ENCODE measurements around the gene ABHD12B.
"Not testable (repeated sequence)": the region's sequence is repeated elsewhere in the genome, so short reads cannot be mapped to it uniquely, and the experiment has no call there.

ABHD12B gene

DNA sequence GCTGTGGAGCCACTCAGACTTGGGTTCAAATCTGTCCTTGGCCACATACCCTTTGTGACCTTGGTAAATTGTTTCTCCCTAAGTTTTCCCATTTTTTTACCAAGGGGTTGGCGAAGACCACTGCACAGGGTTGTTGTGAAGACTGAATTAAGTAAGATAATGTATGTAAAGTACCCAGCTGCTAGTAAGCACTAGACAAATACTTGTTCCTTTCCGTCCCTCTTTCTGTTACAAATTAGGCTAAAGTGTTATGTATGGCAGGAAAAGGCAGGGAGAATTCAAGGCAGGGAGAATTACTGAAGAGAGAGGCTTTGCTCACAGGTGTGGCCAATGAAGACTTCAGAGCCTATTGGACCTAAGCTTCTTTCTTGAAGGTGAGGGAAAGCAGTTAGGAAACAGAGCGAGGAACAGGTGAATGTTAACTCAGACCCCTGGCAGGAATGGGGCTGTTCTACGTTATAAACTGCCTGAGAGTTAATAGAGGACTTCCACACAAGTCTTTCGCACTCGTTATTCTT is 25.9 kb downstream of the ABHD12B start:
- no peak for FAIRE-seq

DNA sequence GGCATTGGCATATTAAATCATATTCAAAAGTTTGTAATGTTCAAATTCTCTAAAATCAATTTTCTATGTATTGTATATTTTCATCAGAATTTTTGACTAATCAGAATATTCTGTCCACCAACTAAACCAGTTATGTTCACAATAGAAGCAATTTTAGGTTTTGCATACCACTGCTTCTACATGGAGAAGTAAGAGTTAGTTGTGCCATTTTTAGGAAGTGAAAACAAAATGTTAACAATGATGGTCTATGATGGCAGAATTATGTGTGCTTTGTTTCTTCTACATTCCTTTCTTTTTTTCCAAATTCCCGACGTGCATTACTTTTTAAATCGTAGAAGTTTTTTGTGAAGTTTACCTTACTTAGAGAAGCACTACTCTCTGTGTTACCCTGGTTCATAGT is 29.5 kb downstream of the ABHD12B start:
- FAIRE-seq, result no peak

DNA sequence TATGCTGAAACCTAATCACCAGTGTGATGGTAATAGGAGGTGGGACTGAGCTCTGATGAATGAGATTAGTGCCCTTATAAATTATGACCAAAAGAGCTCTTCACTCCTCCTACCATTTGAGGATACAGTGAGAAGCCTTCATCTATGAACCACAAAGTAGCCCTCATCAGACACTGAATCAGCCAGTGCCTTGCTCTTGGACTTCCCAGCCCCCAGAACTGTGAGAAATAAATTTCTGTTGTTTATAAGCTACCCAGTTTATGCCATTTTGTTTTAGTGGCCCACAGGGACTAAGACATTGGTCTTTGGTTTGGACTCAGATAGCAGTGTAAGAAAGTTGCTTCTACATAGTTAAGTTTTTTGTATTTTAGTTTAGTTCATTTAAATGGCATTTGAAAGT is 32.9 kb downstream of the ABHD12B start:
- no peak for FAIRE-seq

GRCh38 chr14:50906326-50907065 is 34.6 kb downstream of the ABHD12B start:
- FAIRE-seq, result no peak

- FAIRE-seq, result no peak
Observed at GRCh38 chr14:50910495-50911420, 38.9 kb downstream of the ABHD12B start.

DNA sequence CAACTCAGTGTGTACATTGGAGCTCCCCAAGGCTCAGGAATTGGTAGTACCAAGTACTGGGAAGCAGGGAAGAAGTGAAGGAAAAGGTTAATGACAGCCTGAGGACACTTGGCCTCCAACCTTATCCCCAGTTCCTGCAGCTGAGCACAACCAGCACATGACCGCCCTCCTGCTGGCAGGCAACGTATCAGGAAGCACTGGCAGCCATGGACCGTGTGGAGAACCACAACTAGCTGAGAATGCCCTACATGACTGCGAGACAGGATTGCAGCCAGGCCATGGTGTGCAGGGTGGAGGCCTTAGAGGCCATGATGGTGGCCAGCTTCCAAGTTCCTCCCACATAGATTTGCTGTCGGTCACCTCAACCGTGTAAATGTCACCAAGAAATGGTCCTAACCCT is 45.6 kb downstream of the ABHD12B start:
- no peak for FAIRE-seq

DNA sequence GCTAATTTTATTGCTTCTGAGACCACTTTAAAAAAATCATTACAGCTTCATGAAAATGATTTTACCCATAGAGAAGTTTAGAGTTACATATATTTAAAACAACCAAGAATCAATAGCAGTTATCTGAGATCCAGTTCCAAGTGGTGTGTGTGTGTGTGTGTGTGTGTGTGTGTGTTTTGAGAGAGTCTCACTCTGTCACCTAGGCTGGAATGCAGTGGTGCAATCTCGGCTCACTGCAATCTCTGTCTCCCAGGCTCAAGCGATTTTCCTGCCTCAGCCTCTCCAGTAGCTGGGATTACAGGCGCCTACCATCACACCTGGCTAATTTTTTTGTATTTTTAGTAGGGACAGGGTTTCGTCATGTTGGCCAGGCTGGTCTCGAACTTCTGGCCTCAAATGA is 47.7 kb downstream of the ABHD12B start:
- FAIRE-seq, result not testable (repeated sequence)

DNA sequence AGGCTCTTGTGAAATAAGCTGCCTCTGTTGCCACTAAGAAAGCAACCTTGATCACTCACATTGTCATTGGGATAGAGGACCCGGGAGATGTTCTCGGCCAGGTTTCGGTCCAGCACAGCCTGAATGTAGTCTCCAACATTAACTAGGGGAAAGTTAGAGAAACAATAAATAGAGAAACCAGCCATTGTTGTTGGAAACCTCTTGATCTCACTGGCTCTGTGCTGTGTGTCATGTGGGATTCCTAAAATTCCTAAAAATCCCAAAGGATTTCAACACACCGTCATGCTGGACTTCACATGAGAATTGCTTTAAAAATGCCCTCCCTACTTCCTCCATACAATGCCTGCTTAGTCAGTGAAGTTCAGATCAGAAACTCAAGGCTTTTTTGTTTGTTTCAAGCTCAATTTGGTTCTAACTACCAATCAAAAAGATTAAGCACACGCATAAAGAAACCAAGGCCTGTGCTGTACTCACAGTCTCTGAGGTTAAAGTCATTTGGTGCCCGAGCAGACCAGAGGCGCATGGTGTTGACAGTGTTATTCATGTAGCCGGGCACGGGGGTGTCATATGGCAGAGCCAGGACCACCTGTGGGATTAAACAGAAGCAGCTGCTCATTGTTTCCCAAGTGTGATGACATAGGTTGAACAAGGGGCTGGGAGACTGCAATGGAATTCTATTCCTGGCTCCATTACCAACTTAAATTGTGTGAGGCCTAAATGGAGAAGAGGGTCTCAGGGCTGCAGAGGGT is 48.8 kb downstream of the ABHD12B start:
- FAIRE-seq, result no peak

- FAIRE-seq, result no peak
Observed at GRCh38 chr14:50922803-50923202, 51.0 kb downstream of the ABHD12B start.

DNA sequence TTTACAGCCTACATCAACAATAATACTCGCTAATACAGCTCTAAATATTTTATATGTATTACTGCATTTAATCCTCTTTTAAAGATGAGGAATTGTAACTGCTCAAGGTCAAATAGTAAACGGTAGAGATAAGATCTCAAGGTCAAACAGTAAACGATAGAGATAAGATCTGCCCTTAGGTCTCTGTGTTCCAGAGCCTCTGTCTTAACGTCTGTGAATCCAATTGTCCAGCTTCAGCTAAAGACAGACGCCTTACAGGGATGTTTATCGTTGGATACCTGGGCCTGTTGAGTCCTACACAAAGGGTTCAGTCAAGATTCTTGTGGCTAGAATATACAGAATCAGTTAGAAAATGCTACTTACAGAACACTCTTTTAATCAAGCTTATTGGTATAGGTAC is 52.4 kb downstream of the ABHD12B start:
- FAIRE-seq, result no peak

DNA sequence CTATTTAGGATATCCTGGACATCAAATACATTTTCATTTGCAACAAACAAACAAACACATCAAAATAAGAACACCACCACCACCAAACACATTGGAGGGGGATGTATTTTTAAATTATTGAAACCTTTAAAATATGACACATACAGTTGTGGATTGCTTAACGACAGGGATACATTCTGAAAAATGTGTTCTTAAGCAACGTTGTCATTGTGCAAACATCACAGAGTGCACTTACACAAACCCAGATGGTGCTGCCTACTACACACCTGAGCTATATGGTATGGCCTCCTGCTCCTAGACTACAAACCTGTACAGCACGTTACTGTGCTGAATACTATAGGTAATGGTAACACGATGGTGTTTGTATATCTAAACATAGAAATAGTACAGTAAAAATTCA is 53.0 kb downstream of the ABHD12B start:
- no peak for FAIRE-seq

- FAIRE-seq, result no peak
Observed at GRCh38 chr14:50926851-50927386, 55.1 kb downstream of the ABHD12B start.

DNA sequence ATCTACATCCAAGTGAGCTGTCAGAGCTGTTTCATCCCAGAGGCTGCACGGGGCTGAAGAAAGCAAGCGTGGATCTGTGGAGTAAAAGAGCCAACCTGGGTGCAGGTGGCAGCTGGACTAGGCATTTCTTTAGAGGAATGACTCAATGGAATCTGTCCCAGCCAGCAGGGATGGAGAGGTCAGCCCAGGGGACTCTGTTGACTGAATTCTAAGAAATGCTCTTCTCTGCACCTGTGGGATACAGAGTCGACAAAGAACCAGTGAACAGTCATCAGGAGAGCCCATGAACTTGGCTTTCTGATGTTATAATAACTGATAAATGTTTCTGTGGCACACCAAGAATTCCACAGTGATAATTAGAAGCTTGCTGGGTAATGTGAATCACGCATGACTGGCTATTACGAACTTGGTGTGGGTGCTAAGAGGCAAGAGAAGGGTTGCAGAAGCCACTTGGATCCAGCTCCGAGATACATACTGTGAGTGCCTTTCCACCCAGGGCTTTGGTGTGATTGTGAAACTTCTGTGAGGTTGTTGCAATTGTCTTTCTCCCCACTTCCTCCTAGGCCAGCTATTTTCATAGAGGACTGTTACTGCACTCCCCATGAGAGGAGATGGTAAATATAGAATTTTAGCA is 56.3 kb downstream of the ABHD12B start:
- no peak for FAIRE-seq

- no peak for FAIRE-seq
Observed at GRCh38 chr14:50929506-50929905, 57.7 kb downstream of the ABHD12B start.

DNA sequence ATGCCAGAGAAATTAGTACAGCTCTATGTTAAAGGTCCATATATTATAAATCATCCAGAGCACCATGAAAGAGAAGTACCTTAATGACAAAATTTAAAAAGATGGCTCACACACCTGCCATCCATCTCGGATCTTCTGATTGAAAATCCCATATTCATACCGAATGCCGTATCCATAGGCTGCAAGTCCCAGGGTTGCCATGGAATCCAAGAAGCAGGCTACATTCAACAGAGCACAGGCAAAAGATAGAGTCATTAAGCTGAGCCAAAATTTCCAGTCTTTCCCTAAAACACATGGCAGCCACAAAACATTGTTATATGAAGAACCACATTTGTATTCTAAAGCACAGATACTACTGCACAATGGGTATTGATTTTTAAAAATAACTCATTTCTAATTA is 59.7 kb downstream of the ABHD12B start:
- no peak for FAIRE-seq

DNA sequence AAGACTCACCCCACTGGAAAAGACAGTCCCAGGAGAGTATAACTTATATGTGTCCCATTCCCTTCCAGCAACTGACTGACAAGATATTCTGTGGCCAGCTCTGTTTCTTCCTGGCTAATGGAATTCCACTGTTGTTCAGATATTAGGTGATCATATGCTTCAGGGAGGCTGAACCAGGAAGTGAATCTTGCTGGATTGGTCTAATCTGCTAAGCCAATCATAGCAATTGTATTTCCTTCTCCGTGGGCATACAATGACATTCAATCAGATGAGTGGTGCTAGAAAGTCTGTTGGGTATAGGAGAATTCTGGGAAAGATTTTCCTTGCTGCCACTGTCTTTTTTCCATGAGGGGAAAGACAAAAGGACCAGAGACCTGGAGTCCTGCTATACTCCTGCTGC is 60.3 kb downstream of the ABHD12B start:
- no peak for FAIRE-seq

DNA sequence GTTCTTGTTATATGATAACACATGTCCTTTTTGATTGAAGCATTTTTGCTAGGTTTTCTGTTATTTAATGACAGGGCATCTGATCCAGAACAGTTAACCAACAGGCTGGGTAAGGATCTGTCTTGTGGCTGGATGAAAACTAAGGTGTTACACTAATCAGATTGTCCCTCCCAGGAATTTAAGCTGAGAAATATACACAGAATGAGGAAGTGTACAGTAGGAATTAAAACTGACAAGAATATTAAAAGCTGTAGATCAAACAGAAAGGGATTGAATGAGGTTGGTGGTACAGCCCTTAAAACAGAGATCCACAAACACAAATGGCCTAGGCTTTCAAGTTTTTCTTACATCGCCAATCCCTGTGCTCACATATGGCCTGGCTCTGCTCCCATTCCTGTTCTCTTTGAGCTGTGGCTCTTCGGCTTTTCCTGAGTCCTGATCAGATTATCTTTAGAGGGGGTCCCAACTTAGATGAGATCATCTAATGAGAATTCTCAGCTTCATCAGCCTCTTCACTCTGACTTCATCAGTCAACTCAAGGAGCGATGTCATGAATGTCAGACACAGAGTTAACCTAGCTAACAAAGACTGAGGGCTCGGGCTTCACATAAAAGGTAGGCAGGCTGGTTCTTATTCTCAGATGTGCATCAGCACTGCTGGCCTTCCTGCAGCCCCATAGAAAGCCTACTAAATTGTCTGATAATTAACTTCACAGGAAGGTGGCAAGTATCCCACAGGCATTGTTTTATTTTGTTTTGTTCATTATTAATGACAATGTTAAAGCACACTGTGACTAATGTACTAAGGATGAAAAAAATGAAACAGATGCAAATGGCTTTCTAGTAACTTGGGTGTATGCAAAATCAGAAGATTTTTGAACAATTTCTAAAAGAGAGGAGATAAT is 61.0 kb downstream of the ABHD12B start:
- FAIRE-seq, result no peak

DNA sequence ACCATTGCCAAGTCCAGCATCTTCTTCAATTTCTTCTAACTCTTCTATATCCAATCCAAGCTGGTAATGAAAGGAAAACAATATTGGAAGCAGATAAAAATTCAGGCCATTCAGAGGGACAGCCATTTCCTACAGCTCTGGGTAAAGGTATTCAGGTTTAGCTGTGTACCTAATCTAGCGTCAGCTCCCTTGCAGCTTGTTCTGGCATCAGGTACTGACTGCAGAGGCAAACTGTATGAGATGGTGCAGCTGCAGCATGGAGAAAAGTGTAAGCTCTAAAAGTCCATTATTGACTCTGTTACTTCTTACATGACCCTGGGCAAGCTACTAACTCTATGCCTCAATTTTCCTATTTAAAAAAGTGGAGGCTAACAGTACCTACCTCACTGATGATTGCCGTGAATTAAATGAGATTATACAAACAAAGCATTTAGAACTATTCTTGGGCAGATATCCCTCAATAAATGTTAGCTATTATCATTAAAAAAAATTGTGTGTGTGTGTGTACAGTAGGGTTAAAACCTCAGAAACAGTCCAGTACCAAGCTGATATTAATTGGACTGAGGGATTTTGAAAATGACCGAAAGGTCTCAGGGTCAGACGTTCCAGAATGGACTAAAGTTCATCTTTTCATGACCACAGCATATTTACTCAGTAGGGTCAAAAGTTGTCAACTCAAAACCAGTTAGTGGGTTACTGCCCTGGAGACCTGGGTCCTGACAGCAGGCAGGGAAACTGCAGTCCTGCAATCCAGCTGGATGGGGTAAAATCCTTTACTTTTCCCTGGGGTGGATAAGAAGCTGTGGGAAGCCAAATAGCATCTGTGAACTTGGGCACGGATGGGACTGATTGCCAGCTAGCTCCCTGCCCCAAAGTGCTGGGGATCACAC is 63.5 kb downstream of the ABHD12B start:
- FAIRE-seq, result no peak

- FAIRE-seq, result no peak
Observed at GRCh38 chr14:50936016-50936340, 64.1 kb downstream of the ABHD12B start.

GRCh38 chr14:50936882-50937281 is 65.0 kb downstream of the ABHD12B start:
- FAIRE-seq, result no peak
